DMS153 treated with DMSO at 0.1 percent for 48 hours (cell line): ENCODE measurements around the gene JPT2.
"Not testable (repeated sequence)": the region's sequence is repeated elsewhere in the genome, so short reads cannot be mapped to it uniquely, and the experiment has no call there.

Experiments
- DNase-seq: peaks from one replicate; lab custom pipeline; 2025; ENCODE audit not compliant: unreplicated experiment; lab: John Stamatoyannopoulos, UW

JPT2 gene

DNA sequence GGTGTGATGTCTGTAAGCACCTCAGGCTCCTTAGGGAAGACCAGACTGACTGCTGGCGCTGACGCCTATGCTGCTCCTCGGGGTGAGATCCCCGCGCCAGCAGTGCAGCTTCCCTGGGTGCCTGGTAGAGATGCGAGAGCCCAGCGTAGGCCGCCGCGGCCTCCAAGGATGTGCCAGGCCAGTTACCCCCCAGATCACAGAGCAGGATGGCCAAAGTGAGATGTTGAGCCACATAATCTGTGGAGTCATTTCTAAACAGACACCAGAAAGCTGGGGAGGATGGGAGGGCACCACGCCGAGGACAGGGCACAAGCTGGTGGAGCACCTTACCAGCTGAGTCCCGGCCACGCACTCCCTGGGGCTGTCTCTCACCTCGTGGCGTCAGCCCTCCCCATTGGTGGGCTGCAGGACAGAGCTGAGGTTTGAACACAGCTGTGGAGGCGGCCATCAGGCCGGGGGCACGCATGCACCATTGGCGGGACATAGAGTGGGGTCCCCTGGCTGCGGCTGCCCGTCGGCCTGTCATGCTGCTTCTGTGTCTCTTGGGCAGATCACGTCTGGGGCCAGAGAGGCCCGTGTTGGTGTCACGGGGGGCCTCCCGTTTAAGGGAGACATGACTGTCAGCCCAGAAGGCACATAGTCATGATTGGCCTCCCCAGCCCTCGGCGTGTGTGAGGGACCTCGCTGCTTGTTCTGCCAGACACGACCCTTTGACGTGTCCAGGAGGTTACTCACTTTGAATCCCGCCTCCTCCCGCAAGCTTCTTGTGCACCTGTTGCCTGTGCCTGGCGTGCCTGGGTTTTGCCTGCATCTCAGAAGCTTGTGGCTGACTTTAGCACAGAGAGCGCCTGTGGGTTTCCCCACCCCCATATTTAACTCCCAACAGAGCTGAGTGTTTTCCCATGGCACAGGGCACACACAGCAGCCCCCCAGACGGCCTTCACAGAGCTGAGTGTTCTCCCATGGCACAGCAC is 49.9 kb downstream of the JPT2 start:
- no peak for DNase-seq

DNA sequence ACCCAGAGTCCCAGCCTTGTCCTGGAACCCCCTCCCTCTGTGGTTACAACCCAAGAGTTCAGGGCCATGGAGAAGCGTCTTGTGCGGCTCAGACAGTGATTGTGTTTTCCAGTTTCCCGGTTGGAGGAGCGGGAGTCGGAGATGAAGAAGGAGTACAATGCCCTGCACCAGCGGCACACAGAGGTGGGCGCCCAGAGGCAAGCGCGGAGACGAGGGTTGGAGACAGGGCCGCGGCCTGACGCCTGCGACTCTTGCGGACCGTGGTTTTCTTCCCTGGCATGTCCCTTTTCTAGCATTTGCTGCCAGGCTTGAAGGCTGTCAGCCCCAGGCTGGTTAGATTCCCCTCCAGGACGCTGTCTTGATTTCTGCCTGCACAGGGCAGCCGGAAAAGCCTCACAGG is 50.9 kb downstream of the JPT2 start:
- no peak for DNase-seq

DNA sequence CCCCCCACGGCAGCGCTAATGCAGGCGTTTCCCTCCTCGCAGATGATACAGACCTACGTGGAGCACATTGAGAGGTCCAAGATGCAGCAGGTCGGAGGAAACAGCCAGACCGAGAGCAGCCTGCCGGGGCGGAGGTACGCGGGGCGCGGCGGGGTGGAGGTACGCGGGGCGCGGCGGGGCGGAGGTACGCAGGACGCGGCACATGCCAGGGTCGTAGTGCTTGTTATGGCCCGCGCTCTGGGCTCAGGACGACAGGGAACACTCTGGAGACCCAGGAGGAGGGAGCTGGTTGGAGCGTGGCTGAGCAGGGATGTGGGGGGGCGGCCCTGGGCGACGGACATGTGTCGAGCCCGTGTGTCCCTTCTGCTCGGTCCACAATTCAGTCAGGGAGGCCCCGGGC is 51.4 kb downstream of the JPT2 start:
- DNase-seq = no peak

DNA sequence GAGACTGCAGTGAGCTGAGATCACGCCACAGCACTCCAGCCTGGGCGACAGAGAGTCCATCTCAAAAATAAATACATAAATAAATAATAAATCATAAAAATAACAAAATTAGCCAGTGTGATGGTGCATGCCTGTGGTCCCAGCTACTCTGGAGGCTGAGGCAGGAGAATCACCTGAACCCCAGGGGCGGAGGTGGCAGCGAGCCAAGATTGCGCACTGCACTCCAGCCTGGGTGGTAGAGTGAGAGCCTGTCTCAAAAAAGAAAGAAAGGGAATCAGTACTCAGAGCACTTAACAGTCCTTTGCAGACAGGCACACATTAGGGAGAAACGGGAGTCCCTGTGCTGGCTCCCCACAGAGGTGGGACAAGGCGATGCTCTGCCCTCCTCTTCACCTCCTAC is 53.0 kb downstream of the JPT2 start:
- DNase-seq = no peak

DNA sequence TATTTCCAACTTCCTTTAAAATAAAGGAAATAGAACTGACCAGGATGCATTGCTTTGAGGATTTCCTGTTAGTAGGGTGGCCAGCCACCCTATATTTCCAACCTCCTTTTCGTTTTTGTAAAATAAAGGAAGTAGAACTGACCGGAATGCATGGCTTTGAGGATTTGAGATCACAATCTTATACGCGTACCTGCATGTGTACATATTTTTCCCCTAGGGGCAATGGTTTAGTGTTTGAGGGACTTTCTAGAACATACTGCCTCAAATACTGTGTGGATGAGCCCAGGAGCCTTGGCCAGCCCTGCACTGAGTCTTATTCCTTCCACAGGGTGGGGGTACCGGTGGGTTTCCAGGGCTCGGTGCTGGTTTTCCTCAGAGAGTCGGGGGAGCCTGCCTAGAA is 53.5 kb downstream of the JPT2 start:
- DNase-seq = no peak

DNA sequence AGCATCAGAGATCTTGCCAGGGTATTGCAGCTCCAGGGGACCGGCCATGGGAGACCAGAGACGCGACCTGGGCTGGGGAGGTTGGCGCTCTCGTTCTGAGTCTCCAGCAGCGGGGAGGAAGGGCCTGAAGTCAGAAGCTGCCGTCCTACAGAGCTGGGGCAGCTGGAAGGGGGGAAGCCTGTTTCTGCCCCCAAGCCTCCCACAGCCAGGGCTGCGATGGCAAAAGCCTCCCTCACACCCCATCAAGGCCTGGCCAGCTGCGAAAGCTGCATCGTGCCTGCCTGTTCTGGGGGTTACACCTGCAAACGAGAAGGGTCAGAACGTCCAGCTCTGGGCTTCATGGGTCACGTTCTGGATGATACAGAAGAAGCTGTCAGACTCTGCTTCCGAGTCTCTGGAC is 54.0 kb downstream of the JPT2 start:
- no peak for DNase-seq

DNA sequence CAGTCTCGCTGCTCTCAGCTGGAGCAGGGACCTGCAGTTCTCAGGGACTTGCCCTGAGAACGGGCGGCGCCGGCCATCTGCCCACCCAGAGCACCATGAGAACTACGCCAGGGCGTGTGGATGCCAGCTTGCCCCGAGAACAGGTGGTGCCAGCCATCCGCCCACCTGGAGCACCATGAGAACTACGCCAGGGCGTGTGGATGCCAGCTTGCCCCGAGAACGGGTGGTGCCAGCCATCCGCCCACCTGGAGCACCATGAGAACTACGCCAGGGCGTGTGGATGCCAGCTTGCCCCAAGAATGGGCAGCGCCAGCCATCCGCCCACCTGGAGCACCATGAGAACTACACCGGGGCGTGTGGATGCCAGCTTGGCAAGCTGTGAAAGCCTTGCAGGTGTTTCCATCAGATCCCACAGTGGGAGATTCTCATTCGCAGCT is 54.5 kb downstream of the JPT2 start:
- DNase-seq = not testable (repeated sequence)

DNA sequence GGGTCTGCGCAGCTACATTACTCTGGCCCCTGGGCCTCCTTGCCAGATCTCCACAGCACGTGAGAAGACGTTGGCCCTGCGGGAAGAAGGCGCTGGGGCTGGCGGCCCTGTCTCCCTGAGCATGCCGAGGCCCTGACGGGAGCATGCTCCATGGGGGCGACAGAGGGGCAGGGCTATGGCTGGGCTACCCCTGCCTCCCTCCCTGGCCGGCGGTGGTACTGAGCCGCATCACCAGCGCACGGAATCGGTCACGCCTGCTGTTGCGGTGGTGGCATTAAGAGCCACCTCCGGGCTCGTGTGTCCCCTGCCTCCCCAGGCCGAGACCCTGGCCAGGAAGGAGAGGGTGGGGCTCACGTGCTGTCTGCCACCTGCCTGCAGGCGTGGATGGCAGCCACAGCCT is 56.0 kb downstream of the JPT2 start:
- DNase-seq = no peak

DNA sequence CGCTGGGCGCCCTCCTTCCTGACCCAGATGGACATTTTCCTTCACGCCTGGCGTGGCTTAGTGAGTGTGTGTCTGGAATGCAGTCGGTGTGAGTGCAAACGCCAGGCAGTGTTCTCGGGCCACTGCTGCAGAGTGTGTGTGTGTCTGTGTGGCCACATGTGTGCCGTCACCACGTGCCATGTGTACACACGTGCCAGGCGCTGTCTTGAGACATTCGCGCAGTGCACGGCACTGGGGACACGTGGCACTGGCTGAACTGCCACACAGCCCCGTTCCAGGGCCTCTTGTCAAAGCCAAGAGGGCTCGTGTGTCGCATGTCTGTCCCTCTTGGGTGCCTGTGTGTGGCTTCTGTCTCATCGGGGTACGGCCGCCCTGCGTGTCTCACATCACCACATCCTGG is 56.7 kb downstream of the JPT2 start:
- no peak for DNase-seq

DNA sequence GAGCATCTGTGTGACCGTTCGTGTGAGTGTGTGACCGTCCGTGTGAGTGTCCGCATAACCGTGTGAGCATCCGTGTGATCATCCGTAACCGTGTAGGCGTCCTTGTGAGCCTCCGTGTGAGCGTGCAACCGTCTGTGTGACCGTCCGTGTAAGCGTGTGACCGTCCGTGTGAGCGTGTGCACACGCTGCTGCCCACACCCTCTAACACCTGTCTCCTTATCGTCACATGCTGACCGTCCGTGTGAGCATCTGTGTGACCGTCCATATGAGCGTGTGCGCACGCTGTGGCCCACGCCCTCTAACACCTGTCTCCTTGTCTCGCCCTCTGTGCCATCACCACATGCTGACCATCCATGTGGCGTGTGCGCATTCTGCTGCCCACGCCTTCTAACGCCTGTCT is 62.2 kb downstream of the JPT2 start:
- no peak for DNase-seq

DNA sequence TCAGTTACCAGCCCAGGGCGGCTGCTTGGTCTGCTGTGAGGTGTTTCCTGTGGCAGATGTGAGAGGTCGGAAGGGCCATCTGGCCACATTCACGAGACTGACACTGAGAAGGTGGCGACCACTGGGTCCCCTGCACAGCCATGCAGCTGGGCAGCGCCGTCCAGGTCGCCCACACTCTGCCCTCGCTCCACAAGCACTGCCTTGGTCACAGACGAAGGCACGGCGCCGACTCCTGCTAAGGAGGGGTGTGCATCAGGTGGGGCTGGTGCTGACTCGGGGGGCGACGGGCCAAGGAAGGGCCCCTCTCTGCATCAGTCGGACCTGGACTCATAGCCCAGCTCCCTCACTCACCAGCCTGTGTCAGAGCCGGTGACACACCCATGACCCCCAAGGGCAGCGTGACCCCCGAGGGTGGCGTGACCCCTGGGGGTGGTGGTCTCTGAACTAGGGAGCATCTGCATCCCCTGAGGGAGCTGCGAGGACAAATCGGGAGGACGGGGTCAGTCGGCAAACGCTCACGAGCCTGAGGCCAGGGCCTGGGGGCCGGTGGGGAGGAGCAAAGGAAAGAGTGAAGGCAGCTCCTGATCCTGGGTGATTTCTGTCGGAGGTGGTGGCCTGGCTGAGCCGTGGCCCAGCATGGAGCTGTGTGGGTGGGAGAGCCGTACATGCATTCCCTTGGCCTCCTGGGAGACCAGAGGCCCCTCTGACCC is 62.9 kb downstream of the JPT2 start:
- DNase-seq = no peak

DNA sequence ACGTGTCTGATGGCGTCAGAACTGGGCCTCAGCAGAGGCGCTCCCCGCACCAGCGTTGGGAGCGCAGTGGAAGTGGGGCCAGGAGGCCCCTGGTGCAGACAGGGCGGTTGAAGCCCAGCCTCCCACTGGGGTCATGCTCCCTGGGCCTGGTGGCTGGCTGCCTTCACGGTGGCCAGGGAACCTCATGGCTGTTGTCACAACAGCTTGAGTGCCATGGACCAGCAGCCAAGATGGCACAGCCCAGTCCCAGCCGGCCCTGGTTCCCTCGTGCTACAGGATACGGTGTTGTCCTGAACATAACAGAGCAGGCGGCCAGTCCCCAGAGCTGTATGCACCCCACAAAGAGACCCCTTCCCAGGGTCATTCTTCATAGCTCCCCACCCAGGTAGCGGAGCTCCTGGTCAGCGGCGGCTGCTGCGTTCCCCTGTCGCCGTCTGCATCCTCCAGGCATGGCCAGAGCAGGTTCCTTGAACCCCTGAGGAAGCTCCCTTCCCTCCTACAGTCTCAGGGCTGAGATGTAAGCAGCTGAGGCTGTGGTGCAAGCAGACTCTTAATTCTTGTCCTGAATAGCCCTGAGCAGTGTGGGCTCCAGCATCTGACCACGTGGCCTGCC is 63.6 kb downstream of the JPT2 start:
- no peak for DNase-seq

DNA sequence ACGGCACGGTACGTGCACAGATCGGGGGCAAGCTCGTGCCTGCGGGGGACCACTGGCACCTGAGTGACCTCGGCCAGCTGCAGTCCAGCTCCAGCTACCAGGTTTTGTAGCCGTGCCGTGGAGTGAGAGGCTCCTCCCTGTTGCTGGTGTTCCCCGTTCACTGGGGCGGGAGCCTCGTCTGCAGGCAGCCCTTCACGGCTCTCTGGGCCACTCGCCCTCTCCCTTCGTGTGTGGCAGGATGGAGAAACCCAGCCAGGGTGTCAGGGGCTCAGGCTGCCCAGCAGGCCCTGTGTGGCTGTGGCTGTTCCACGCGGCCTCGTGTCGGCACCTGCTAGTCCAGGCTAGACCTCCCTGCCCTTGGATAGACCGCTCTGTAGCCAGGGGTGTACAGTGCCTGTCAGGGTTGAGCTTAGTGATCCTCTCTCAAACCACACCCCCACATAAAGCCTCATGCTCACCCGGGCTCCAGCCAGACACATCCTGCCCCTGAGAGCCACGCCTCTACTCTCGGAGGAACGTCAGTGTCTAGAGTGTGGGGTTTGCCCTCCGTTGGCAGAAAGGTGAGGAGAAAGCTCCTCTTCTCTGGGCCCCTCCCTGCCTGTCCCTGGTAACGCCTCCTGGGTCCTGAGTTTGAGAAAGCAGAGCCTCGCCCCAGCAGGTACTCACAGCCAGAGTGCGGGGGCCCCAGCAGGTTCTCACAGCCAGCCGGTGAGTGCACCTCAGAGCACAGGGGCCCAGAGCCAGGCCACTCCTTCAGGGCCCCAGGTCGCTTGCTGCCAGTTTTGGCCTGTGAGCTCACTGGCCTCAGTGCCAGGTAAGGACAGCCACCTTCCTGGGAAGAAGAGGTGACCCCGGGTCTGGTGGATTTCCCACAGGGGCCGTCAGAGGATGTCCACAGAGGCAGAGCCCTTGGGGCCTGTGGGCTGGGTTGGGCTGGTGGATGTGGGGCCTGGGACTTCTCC is 65.6 kb downstream of the JPT2 start:
- no peak for DNase-seq

DNA sequence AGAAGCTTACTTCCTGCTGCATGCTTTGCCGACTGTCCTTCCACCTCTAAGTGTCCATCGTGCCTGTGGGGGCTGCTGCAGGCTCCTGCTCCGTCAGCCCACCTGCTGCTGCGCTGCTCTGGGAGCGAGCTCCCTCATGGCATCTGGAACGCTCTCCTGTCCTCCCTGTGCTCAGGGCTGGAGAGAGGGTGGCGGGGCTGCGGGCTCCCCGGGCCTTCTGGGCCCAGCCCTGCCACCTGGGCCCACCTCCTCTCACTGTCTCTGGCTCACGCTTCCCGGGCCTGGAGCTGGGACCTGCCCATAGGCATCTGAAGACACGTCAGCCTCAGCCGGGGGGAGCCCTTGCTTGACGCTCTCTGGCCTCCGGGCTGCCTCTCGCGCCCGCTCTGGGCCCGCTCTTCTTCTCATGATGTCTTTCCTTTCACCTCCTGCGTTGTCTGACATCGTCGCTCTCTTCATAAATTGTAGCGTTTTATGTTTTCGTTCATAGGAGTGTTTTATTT is 66.3 kb downstream of the JPT2 start:
- DNase-seq = no peak

DNA sequence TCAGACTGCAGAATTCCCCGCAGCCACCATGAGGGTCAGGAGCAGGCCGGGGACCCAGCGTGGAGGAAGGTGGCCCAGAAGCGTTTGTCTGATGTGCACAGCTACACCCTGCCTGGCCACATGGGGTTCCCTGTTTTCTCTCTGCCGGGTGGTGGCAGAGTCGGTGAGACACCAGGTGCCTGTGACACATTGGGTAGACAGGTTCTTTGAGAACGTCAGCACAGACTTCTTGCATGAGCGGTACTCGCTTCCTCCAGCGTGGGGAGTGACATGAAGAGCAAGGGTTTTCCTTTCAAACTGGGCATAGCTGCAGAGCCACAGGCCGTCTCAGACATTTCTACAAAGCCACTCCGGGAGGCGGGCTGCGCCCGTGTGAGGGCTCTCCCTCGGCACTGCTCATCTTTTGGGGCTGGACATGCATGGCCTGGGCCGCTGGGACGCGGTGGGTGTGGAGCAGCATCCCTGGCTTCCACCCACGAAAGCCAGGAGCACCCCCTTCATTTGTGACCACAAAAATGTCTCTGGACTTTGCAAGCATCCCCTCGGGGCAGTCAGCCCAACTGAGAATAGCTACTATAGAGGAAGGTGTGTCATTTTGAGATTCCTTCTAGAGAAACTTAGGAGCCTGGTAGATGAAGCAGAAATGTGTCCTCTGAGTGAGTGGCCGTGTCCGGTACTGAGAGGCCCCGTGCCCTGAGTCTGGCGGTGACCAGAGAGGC is 67.3 kb downstream of the JPT2 start:
- DNase-seq = no peak

DNA sequence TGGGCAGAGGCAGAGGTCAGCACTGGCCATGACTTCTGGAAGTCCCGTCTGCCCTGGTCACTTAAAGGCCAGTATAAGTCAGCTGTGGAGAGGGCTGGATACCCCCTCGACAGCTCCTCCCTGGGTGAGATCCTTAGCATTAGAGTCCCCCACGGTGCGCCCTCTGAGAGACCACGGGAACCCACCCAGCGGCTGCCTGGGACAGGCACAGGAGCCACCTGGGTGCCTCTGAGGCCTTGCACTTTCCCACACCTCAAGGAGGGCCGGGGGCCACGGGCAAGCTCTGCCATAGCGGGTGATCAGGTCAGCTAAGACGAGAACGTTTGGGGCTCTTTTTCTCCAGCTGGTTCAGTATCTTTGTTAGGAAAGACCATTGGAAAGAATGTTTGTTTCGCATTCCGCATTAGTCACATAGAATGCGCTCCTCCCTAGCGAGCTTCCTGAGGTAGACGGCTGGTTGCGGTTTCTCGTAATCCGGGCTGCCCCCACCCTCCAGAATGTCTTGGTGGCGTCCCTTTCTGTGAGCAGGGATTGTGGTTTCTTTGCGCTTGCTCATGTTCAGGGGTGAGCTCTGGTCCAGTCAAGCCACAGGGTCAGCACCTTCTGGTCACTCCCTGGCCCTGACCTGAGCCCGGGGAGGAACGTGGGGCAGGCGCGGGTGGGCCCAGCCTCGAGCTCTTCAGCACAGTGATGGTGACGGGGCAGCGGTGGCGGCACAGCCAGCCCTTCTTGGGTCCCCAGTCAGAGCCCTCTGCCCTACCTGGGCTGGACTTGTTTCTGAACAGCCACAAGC is 68.0 kb downstream of the JPT2 start:
- DNase-seq = no peak

DNA sequence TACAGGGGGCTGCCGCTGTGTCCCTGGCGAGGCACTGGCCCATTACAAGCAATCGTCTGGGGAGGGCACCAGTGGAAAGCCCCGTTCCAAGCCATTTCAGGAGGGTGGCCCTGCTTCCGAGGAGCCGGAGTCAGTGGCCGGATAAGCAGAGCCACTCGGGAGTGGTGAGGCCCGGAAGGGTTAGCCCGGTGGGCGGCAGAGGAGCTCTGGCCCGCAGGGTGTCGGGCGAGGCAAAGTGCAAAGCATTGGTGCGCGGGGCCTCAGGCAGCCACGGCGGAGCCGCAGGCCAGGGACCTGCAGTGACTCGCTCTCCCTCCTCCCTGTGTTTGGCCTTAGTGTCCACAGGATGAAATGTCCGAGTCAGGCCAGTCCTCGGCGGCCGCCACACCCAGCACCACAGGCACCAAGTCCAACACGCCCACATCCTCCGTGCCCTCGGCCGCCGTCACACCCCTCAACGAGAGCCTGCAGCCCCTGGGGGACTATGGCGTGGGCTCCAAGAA is 68.7 kb downstream of the JPT2 start:
- DNase-seq = no peak

DNA sequence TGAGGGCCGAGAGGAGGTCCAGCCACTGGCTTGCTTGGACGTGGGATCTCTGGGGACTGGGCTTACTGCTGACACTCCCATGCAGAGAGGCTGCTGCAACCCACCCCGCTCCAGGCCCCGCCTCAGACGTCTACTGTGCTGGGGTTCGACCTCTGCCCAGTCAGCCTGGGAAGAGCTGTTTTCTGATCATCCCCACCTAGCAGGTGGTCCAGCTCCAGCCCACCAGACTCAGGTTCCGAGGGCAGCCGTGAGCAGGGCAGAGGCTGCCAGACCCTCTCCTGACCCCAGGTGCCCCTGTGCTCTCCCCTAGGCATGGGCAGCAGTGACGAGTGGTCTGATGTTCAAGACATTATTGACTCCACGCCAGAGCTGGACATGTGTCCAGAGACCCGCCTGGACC is 69.9 kb downstream of the JPT2 start:
- no peak for DNase-seq
